Measurements from ENCODE around the gene ATP5ME. TPM values are rescaled to one million over a fixed set of nuclear protein-coding genes. Genes with fewer than 3 reads are reported as not detected.
A peak's percentile ranks its signal among the peaks of the same experiment; 100 is the strongest.

ATP5ME gene
- total RNA-seq, 2 donors from 2014 or later, result 20.2 to 37.9 TPM

DNA sequence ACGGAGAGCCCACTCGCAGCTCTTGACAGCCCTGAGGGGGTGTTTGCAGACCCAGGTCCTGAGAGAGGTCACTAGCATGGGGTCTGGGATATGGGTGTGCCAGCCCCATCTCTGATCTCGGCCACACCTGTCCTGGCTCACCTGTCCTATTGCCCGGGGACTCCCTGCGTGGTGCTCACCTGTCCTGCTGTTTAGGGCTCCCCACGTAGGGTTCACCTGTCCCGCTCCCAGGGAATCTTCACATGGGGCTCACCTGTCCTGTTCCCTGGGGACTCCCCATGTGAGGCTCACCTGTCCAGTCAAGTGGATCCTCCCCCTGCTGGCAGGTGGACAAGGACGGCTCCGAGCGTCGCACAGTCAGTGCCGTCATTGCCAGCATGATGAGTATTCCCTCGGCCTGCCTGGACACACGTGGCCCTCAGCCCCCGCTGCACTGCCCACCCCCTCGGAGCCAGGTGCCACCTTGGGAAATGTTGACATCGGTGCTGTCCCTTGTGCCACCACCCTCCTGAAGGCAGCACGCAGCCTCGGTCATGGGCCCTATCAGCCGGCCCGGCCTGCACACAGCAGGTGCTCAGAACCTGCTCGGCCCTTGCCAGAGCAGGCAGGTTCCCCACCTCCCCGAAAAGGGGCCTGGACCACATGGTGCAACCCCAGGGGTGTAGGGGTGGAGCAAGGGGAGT lies 8.6 kb upstream of the ATP5ME start:
- Histone ChIP-seq H3K9me3 (no peaks in the 10 kb centered on the region), H3K27me3 (no peaks in the 10 kb centered on the region), H3K4me3 (no peak overlapping the region), H3K36me3 (replicated peaks in 1 of 2; ENCODE audit: insufficient read depth in 1 of 2, low read depth in 2 of 2) (no peaks in the 10 kb centered on the region), H3K4me1 (peaks cover 43% of the 10 kb centered on the region), H3K27ac (no peak overlapping the region)
- DNase-seq, result peak in 1 of 4 donors; percentile 18
- TF ChIP-seq, protein P1, sequence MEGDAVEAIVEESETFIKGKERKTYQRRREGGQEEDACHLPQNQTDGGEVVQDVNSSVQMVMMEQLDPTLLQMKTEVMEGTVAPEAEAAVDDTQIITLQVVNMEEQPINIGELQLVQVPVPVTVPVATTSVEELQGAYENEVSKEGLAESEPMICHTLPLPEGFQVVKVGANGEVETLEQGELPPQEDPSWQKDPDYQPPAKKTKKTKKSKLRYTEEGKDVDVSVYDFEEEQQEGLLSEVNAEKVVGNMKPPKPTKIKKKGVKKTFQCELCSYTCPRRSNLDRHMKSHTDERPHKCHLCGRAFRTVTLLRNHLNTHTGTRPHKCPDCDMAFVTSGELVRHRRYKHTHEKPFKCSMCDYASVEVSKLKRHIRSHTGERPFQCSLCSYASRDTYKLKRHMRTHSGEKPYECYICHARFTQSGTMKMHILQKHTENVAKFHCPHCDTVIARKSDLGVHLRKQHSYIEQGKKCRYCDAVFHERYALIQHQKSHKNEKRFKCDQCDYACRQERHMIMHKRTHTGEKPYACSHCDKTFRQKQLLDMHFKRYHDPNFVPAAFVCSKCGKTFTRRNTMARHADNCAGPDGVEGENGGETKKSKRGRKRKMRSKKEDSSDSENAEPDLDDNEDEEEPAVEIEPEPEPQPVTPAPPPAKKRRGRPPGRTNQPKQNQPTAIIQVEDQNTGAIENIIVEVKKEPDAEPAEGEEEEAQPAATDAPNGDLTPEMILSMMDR (IDR thresholded peaks at IDR 0.05), result no peak
- no peak for TF ChIP-seq POLR2A (IDR thresholded peaks at IDR 0.05)
- intact Hi-C loops (cut with DNase I), result no loop called here
- 44 to 70% methylated on average over 7 to 23 of the region's 23 CpGs for WGBS, 2 donors
- ATAC-seq, result no peak

DNA sequence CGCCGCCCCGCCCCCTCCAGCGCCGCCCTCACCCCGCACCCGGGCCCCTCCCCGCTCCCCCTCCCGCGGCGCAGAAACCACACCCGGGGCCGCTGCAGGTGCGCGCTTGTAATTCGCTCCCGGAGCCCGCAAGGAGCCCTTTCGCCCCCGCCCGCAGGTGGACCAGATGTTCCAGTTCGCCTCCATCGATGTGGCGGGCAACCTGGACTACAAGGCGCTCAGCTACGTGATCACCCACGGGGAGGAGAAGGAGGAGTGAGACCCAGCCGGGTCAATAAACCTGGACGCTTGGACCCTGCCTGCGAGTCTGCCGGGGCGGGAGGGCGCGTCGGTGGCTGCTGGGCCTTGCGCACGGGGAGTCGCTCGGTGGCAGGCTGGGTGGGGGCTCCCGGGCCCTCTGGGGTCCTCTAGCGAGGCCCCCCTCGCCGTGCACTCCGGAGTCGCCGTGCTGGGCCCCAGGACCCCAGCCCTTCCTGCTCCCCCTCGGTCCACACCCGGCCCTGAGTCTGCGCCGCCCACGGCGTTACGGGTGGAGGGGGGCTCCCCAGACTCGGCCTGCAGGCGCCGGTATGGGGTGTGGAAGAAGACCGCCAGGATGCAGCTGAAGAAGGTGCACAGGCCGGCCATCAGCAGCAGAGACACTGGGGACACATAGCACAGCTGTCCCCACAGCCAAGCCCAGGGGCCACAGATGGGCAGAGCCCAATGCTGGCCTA lies 7.8 kb upstream of the ATP5ME start:
- no peaks in the 10 kb centered on the region for H3K27me3 ChIP-seq
- intact Hi-C loops (cut with DNase I), result no loop called here
- TF ChIP-seq, protein P1 (IDR thresholded peaks at IDR 0.05), result no peak
- TF ChIP-seq POLR2A (IDR thresholded peaks at IDR 0.05), result no peak
- H3K27ac ChIP-seq, result no peak overlapping the region
- DNase-seq (peak; percentile 70 to 85 (median 78)), ATAC-seq (peak; percentile 36)
- H3K36me3 ChIP-seq (replicated peaks in 1 of 2; ENCODE audit: insufficient read depth in 1 of 2, low read depth in 2 of 2), result no peaks in the 10 kb centered on the region
- no peak overlapping the region for H3K4me3 ChIP-seq
- peaks cover 40% of the 10 kb centered on the region for H3K4me1 ChIP-seq
- WGBS, 2 donors, result 59 to 70% methylated on average over 6 to 40 of the region's 58 CpGs
- no peaks in the 10 kb centered on the region for H3K9me3 ChIP-seq

DNA sequence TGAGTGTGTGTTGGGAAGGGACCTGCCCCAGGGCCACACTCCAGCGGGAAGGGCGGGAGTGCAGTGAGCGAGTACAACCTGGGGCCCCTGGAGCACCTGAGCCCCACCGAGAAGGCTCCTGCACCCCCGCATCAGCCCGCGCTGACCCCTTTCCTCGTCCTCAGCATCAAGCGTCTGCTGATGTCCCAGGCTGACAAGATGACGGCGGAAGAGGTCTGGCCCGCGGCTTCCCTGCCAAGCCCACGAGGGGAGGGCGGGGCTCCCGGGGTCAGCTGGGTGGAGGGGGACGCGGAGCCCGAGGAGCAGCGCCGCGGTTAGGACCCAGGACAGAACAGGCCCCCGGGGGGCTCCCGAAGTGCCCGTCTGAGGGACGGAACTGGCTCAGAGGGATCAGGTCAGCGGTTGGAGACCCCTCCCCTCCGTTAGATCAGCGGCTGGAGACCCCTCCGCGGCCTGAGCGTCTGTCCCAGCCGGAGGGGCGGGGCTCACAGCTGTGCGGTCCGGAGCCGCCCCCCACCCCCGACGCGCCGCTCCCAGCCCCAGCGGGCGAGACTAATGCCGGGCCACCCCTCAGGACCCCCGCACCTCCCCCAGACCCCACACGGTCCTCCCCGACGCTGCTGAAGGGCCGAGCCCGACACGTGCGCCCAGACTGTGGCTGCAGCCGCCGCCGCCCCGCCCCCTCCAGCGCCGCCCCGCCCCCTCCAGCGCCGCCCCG lies 7.0 kb upstream of the ATP5ME start:
- Histone ChIP-seq H3K36me3 (replicated peaks in 1 of 2; ENCODE audit: insufficient read depth in 1 of 2, low read depth in 2 of 2) (no peaks in the 10 kb centered on the region), H3K27ac (no peak overlapping the region), H3K9me3 (no peaks in the 10 kb centered on the region), H3K4me3 (peak overlapping the region in 1 of 2 donors; percentile 21), H3K27me3 (no peaks in the 10 kb centered on the region), H3K4me1 (peaks cover 37% of the 10 kb centered on the region)
- DNase-seq (peak in 3 of 4 donors; percentile 53 to 65 (median 55)), ATAC-seq (peak; percentile 32)
- WGBS, 2 donors, result 9 to 24% methylated on average over 7 to 41 of the region's 62 CpGs
- TF ChIP-seq POLR2A (IDR thresholded peaks at IDR 0.05), result no peak
- TF ChIP-seq, protein P1 (IDR thresholded peaks at IDR 0.05), result no peak
- intact Hi-C loops (cut with DNase I), result no loop called here

DNA sequence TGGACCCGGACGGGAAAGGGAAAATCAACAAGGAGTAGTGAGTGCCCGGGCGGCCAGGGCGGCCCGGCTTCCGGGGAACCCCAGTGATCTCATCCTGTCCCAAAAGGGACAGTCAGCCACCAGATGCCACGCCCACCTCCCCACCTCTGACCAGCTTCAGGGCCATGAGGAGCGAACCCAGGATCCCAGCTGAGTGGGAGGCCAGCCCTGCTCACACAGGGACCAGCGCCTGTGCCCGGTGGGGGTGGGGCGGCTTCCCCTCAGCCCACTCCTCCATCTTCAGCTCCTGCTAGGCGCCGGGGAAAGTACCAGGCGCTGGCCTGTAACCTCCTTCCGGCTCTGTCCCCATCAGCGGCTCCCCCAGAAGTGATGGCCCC lies 6.5 kb upstream of the ATP5ME start:
- no peak for DNase-seq
- Histone ChIP-seq H3K4me1 (peaks cover 42% of the 10 kb centered on the region), H3K36me3 (replicated peaks in 1 of 2; ENCODE audit: insufficient read depth in 1 of 2, low read depth in 2 of 2) (no peaks in the 10 kb centered on the region), H3K27me3 (no peaks in the 10 kb centered on the region), H3K4me3 (no peak overlapping the region), H3K9me3 (no peaks in the 10 kb centered on the region), H3K27ac (no peak overlapping the region)
- TF ChIP-seq, protein P1 (IDR thresholded peaks at IDR 0.05), result no peak
- TF ChIP-seq POLR2A (IDR thresholded peaks at IDR 0.05), result no peak
- 77 to 78% methylated on average over 8 to 17 of the region's 17 CpGs for WGBS, 2 donors
- ATAC-seq, result peak; percentile 2
- intact Hi-C loops (cut with DNase I), result no loop called here

All from body of pancreas (tissue), 4 donors.